ENCODE data around the gene RPUSD1. TPM values are rescaled to one million over a fixed set of nuclear protein-coding genes. Genes with fewer than 3 reads are reported as not detected.

RPUSD1 gene
- total RNA-seq, 1 experiment from 2014 or later, result 53.3 TPM

DNA sequence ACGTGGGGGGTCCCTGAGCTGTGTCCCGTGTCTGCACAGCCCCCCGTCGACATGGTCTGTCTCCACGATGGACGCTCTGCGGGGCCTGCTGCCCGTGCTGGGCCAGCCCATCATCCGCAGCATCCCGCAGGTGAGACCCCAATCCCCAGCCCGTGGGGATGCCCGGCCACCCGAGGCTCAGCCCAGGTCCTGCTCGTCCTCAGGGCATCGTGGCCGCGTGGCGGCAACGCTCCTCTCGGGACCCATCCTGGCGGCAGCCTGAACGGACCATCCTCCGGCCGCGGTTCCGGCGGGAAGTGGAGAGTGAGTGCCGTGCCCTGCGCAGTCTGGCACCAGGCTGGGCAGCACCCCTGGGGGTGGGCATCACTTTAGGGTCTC lies 22.7 kb downstream of the RPUSD1 start:
- Histone ChIP-seq H3K79me2 (ENCODE audit: low read depth) (no peaks in the 10 kb centered on the region), H2AFZ (no peak overlapping the region), H3K36me3 (ENCODE audit: low read depth) (no peaks in the 10 kb centered on the region), H3K27me3 (ENCODE audit: insufficient read depth, low read depth) (no peaks in the 10 kb centered on the region), H3K4me3 (no peak overlapping the region), H3K27ac (no peak overlapping the region), H4K20me1 (ENCODE audit: insufficient read depth) (no peaks in the 10 kb centered on the region), H3K4me1 (replicated peaks; ENCODE audit: insufficient read depth) (peaks cover 11% of the 10 kb centered on the region), H3K9me2 (ENCODE audit: insufficient read depth) (no peaks in the 10 kb centered on the region), H3K4me2 (no peak overlapping the region), H3K9me3 (ENCODE audit: insufficient read depth, low read depth) (no peaks in the 10 kb centered on the region), H3F3A (ENCODE audit: insufficient read depth, low read depth) (peaks cover 4% of the 10 kb centered on the region; the same call in 1 of the 2 replicates)
- no TSS peak for BruUV-seq (replicated peaks)
- TF ChIP-seq, protein P1, sequence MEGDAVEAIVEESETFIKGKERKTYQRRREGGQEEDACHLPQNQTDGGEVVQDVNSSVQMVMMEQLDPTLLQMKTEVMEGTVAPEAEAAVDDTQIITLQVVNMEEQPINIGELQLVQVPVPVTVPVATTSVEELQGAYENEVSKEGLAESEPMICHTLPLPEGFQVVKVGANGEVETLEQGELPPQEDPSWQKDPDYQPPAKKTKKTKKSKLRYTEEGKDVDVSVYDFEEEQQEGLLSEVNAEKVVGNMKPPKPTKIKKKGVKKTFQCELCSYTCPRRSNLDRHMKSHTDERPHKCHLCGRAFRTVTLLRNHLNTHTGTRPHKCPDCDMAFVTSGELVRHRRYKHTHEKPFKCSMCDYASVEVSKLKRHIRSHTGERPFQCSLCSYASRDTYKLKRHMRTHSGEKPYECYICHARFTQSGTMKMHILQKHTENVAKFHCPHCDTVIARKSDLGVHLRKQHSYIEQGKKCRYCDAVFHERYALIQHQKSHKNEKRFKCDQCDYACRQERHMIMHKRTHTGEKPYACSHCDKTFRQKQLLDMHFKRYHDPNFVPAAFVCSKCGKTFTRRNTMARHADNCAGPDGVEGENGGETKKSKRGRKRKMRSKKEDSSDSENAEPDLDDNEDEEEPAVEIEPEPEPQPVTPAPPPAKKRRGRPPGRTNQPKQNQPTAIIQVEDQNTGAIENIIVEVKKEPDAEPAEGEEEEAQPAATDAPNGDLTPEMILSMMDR (conservative IDR thresholded peaks at IDR 0.05), result no peak
- no peak for TF ChIP-seq EZH2 (IDR thresholded peaks at IDR 0.05; ENCODE audit: low read depth)
- no peak for DNase-seq
- CTCF ChIA-PET, result no interaction called here
- intact Hi-C loops (cut with micrococcal nuclease; ENCODE audit: unreplicated experiment), result no loop called here
- POLR2A ChIA-PET (ENCODE audit: unreplicated experiment), result no interaction called here

DNA sequence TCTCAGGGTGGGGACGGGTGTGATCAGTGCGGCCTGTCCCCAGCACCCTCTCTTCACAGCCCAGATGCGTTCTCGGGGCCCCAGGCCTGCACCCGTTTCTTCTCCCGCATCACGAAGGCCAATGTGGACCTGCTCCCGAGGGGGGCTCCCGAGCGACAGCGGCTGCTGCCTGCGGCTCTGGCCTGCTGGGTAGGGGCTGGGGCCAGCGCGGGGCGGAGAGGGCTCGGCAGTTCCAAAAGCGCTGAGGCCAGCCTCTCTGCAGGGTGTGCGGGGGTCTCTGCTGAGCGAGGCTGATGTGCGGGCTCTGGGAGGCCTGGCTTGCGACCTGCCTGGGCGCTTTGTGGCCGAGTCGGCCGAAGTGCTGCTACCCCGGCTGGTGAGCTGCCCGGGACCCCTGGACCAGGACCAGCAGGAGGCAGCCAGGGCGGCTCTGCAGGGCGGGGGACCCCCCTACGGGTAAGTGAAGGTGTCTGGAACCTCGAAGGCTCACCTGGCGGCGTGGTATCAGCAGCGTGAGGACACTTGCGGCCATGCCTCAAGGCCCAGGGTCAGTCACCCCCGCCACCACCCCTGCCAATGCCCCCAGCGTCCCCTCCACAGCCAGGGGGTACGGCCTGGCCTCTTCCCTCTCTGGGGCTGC lies 23.2 kb downstream of the RPUSD1 start:
- no peak for DNase-seq
- H3K4me3 ChIP-seq, result no peak overlapping the region
- no peaks in the 10 kb centered on the region for H3K27me3 ChIP-seq (ENCODE audit: insufficient read depth, low read depth)
- TF ChIP-seq, protein P1 (conservative IDR thresholded peaks at IDR 0.05), result no peak
- TF ChIP-seq EZH2 (IDR thresholded peaks at IDR 0.05; ENCODE audit: low read depth), result no peak
- POLR2A ChIA-PET (ENCODE audit: unreplicated experiment), result no interaction called here
- H3K36me3 ChIP-seq (ENCODE audit: low read depth), result no peaks in the 10 kb centered on the region
- no peaks in the 10 kb centered on the region for H3K9me3 ChIP-seq (ENCODE audit: insufficient read depth, low read depth)
- peaks cover 16% of the 10 kb centered on the region for H3K4me1 ChIP-seq (replicated peaks; ENCODE audit: insufficient read depth)
- peaks cover 4% of the 10 kb centered on the region; the same call in 1 of the 2 replicates for H3F3A ChIP-seq (ENCODE audit: insufficient read depth, low read depth)
- CTCF ChIA-PET, result no interaction called here
- no peaks in the 10 kb centered on the region for H3K79me2 ChIP-seq (ENCODE audit: low read depth)
- no peak overlapping the region for H3K4me2 ChIP-seq
- H4K20me1 ChIP-seq (ENCODE audit: insufficient read depth), result no peaks in the 10 kb centered on the region
- H3K9me2 ChIP-seq (ENCODE audit: insufficient read depth), result no peaks in the 10 kb centered on the region
- no peak overlapping the region for H3K27ac ChIP-seq
- no TSS peak for BruUV-seq (replicated peaks)
- no peak overlapping the region for H2AFZ ChIP-seq
- intact Hi-C loops (cut with micrococcal nuclease; ENCODE audit: unreplicated experiment), result no loop called here

DNA sequence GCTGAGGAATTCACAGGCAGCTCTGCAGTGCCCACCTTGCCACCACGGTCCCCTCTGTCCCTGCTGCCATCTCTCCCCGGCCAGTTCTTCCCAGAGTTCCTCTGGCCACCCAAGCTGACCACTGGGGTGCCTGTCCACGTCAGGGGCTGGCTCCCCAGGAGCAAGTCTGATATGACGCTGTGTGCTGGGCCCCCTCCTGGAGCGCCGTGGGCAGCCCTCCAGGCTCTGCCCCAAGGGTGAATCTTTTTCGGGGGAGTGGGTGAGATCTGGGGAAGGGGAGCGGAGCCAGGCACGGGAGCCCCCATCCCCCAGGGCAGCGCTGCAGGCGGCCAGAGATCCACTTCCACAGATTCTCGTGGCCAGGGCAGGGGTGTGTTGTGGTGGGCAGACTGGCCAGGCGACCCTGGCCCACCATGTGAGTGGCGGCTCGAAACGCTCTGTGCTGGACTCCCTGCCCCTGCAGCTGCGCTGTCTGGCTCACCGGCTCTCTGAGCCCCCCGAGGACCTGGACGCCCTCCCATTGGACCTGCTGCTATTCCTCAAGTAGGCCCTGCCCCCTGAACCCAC lies 23.9 kb downstream of the RPUSD1 start:
- peaks cover 16% of the 10 kb centered on the region for H3K4me1 ChIP-seq (replicated peaks; ENCODE audit: insufficient read depth)
- no peaks in the 10 kb centered on the region for H3K36me3 ChIP-seq (ENCODE audit: low read depth)
- H3K4me3 ChIP-seq, result no peak overlapping the region
- BruUV-seq (replicated peaks), result no TSS peak
- H4K20me1 ChIP-seq (ENCODE audit: insufficient read depth), result no peaks in the 10 kb centered on the region
- H3K4me2 ChIP-seq, result no peak overlapping the region
- POLR2A ChIA-PET (ENCODE audit: unreplicated experiment), result no interaction called here
- CTCF ChIA-PET, result no interaction called here
- no peaks in the 10 kb centered on the region for H3K9me2 ChIP-seq (ENCODE audit: insufficient read depth)
- no peak for TF ChIP-seq EZH2 (IDR thresholded peaks at IDR 0.05; ENCODE audit: low read depth)
- TF ChIP-seq, protein P1 (conservative IDR thresholded peaks at IDR 0.05), result no peak
- no peak overlapping the region for H3K27ac ChIP-seq
- H3K79me2 ChIP-seq (ENCODE audit: low read depth), result no peaks in the 10 kb centered on the region
- H3K27me3 ChIP-seq (ENCODE audit: insufficient read depth, low read depth), result no peaks in the 10 kb centered on the region
- DNase-seq, result no peak
- intact Hi-C loops (cut with micrococcal nuclease; ENCODE audit: unreplicated experiment), result no loop called here
- H2AFZ ChIP-seq, result no peak overlapping the region
- H3F3A ChIP-seq (ENCODE audit: insufficient read depth, low read depth), result peaks cover 4% of the 10 kb centered on the region; the same call in 1 of the 2 replicates
- no peaks in the 10 kb centered on the region for H3K9me3 ChIP-seq (ENCODE audit: insufficient read depth, low read depth)

All from PC-9 (cell line).